PC-9 (cell line): ENCODE data around the gene KCNK2. TPM values are rescaled to one million over a fixed set of nuclear protein-coding genes. Genes with fewer than 3 reads are reported as not detected.
A peak's percentile ranks its signal among the peaks of the same experiment; 100 is the strongest.

Source experiments
- BruUV-seq: library from RNA; stranded (reverse); fragments of 400-500 nt; replicated peaks from 2 replicates; lab custom pipeline; 2021; lab: Mats Ljungman, UMichigan
- CTCF ChIA-PET: fragments of 300-600 bp; sonication (Branson Sonifier 250); formaldehyde crosslinking; loops from one replicate; lab custom pipeline; 2022; ENCODE audit warnings: antibody characterized with exemption; lab: Charles Lee
- POLR2A ChIA-PET: fragments of 300-600 bp; sonication (Branson Sonifier 250); formaldehyde crosslinking; loops from one replicate; lab custom pipeline; 2022; ENCODE audit warnings: antibody characterized with exemption; ENCODE audit not compliant: unreplicated experiment; lab: Charles Lee
- DNase-seq, 2 experiments: peaks; one replicate each; pipeline versions ENCODE4 v3.0.0 to v3.0.0-alpha.2; 2015 to 2022; ENCODE audit warnings: mixed read lengths in 1 of 2
- H2AFZ ChIP-seq: fragments of 200-600 bp; sonication (generic); 2 replicates; pipeline ENCODE4 v1.8.1; 2017; ENCODE audit warnings: antibody characterized with exemption
- H3F3A ChIP-seq: fragments of 200-600 bp; sonication (generic); 2 replicates; pipeline ENCODE4 v1.8.1; 2017; ENCODE audit warnings: antibody characterized with exemption, mild to moderate bottlenecking, low read depth; ENCODE audit not compliant: insufficient read depth
- H3K27ac ChIP-seq: fragments of 200-600 bp; sonication (generic); 2 replicates; pipeline ENCODE4 v1.6.1; 2016; ENCODE audit warnings: mixed run types
- H3K27me3 ChIP-seq: fragments of 200-600 bp; sonication (generic); 2 replicates; pipeline ENCODE4 v1.6.1; 2016; ENCODE audit warnings: low read depth, mixed run types; ENCODE audit not compliant: insufficient read depth
- H3K36me3 ChIP-seq: fragments of 200-600 bp; sonication (generic); 2 replicates; pipeline ENCODE4 v1.6.1; 2016; ENCODE audit warnings: low read depth, mixed run types
- H3K4me1 ChIP-seq: fragments of 200-600 bp; sonication (generic); replicated peaks from 2 replicates; pipeline ENCODE4 v1.6.1; 2016; ENCODE audit warnings: mixed run types; ENCODE audit not compliant: insufficient read depth
- H3K4me2 ChIP-seq: fragments of 200-600 bp; sonication (generic); 2 replicates; pipeline ENCODE4 v1.6.1; 2017; ENCODE audit warnings: mixed run types
- H3K4me3 ChIP-seq: fragments of 200-600 bp; sonication (generic); 2 replicates; pipeline ENCODE4 v1.6.1; 2016; ENCODE audit warnings: mixed run types
- H3K79me2 ChIP-seq: fragments of 200-600 bp; sonication (generic); 2 replicates; pipeline ENCODE4 v1.6.1; 2017; ENCODE audit warnings: low read depth, mixed run types
- H3K9me2 ChIP-seq: fragments of 200-600 bp; sonication (generic); 2 replicates; pipeline ENCODE4 v1.8.1; 2017; ENCODE audit warnings: mild to moderate bottlenecking; ENCODE audit not compliant: insufficient read depth
- H3K9me3 ChIP-seq: fragments of 200-600 bp; sonication (generic); 2 replicates; pipeline ENCODE4 v1.8.1; 2016; ENCODE audit warnings: low read depth; ENCODE audit not compliant: insufficient read depth
- H4K20me1 ChIP-seq: fragments of 200-600 bp; sonication (generic); 2 replicates; pipeline ENCODE4 v1.8.1; 2017; ENCODE audit not compliant: insufficient read depth
- EZH2 ChIP-seq: fragments of 200-600 bp; sonication (generic); IDR thresholded peaks from 2 replicates; pipeline ENCODE4 v1.8.0; 2017; ENCODE audit warnings: antibody characterized with exemption, low read depth
- intact Hi-C: fragments of 100-400 bp; cut with micrococcal nuclease; formaldehyde crosslinking; loops from one replicate; pipeline ENCODE4 v1.10.0; 2022; ENCODE audit not compliant: unreplicated experiment
- total RNA-seq: library from RNA; stranded (reverse); gene quantifications from 2 replicates; pipeline ENCODE4 v1.2.3, GENCODE V29; 2021
- TF ChIP-seq, protein P1 (sequence below): fragments of 200-600 bp; sonication (generic); conservative IDR thresholded peaks from 2 replicates; pipeline ENCODE4 v1.6.1; 2017; ENCODE audit warnings: mixed run types, antibody characterized with exemption, mild to moderate bottlenecking, moderate library complexity

KCNK2 gene
- total RNA-seq, 1 experiment from 2014 or later: 0.90 TPM

DNA sequence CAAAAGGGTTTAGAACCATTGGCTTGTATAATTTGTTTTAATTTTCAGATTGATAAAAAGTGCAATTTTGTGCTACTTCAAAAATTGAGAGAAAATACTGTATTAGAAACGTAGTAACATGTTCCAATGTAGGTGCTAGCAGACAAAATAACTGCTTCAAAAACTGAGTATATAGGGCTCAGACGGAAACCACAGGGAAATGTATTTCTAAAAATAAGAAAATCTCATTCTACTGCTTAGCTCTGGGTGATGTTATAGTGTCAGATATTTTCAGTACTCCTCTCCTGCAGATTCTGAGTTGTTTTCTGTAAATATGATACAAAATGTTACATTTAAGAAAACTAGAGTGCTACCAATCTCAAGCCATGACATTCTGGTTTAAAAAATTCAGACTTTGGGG lies 55.4 kb downstream of the KCNK2 start:
- H3K27me3 ChIP-seq: no peaks in the 10 kb centered on the region
- ChIA-PET POLR2A (no interaction called here), CTCF (no interaction called here)
- H3K4me1 ChIP-seq: peaks cover 14% of the 10 kb centered on the region
- H3K4me3 ChIP-seq: no peak overlapping the region
- TF ChIP-seq, protein P1, sequence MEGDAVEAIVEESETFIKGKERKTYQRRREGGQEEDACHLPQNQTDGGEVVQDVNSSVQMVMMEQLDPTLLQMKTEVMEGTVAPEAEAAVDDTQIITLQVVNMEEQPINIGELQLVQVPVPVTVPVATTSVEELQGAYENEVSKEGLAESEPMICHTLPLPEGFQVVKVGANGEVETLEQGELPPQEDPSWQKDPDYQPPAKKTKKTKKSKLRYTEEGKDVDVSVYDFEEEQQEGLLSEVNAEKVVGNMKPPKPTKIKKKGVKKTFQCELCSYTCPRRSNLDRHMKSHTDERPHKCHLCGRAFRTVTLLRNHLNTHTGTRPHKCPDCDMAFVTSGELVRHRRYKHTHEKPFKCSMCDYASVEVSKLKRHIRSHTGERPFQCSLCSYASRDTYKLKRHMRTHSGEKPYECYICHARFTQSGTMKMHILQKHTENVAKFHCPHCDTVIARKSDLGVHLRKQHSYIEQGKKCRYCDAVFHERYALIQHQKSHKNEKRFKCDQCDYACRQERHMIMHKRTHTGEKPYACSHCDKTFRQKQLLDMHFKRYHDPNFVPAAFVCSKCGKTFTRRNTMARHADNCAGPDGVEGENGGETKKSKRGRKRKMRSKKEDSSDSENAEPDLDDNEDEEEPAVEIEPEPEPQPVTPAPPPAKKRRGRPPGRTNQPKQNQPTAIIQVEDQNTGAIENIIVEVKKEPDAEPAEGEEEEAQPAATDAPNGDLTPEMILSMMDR: no peak
- TF ChIP-seq EZH2: no peak
- BruUV-seq: no TSS peak
- H3K4me2 ChIP-seq: no peak overlapping the region
- H3K79me2 ChIP-seq: no peaks in the 10 kb centered on the region
- intact Hi-C loops: no loop called here
- H3K9me3 ChIP-seq: 0 out of 2 replicates have a peak, but pooled peaks cover 4% of the 10 kb centered on the region
- H2AFZ ChIP-seq: no peak overlapping the region
- H3F3A ChIP-seq: no peaks in the 10 kb centered on the region
- H3K9me2 ChIP-seq: no peaks in the 10 kb centered on the region
- H3K36me3 ChIP-seq: no peaks in the 10 kb centered on the region
- H4K20me1 ChIP-seq: no peaks in the 10 kb centered on the region
- DNase-seq: no peak
- H3K27ac ChIP-seq: no peak overlapping the region

DNA sequence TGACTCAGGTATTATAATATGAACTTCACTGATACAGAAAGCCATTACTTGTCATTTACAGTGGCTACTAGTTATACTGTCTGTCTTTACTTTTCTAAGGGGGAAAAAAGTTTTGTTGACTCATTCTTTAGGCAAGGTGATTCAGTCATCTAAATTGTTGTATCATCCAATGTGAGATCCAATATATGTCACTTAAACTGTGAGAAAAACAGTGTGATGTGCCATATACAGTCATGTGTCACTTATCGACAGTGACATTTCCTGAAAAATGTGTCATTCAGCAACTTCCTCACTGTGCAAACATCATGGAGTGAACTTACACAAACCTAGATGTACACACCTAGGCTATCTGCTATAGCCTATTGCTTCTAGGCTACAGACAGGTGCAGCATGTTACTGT lies 57.6 kb downstream of the KCNK2 start:
- peak in 1 of 2 experiments; percentile 78 for DNase-seq
- no peaks in the 10 kb centered on the region for H3F3A ChIP-seq
- 0 out of 2 replicates have a peak, but pooled peaks cover 4% of the 10 kb centered on the region for H3K9me3 ChIP-seq
- H3K27ac ChIP-seq: peak overlapping the region; percentile 62
- H3K27me3 ChIP-seq: no peaks in the 10 kb centered on the region
- no peak for TF ChIP-seq EZH2
- TF ChIP-seq, protein P1: no peak
- H3K9me2 ChIP-seq: no peaks in the 10 kb centered on the region
- POLR2A ChIA-PET: no interaction called here
- H3K36me3 ChIP-seq: no peaks in the 10 kb centered on the region
- H3K4me2 ChIP-seq: peak overlapping the region; percentile 21; the same call in 1 of the 2 replicates
- H3K4me1 ChIP-seq: peaks cover 14% of the 10 kb centered on the region
- no peaks in the 10 kb centered on the region for H3K79me2 ChIP-seq
- intact Hi-C loops: loop anchor here (10.0 kb wide), 1 partner anchor 925 kb away; no protein-coding TSS in a partner anchor
- CTCF ChIA-PET: no interaction called here
- BruUV-seq: no TSS peak
- H3K4me3 ChIP-seq: no peak overlapping the region
- no peak overlapping the region for H2AFZ ChIP-seq
- no peaks in the 10 kb centered on the region for H4K20me1 ChIP-seq

GRCh38 chr1:215141460-215141859 lies 58.9 kb downstream of the KCNK2 start:
- DNase-seq: no peak
- Histone ChIP-seq H4K20me1 (no peaks in the 10 kb centered on the region), H3K4me2 (no peak overlapping the region), H3K79me2 (no peaks in the 10 kb centered on the region), H3K4me3 (no peak overlapping the region), H3K27ac (no peak overlapping the region), H3K9me3 (0 out of 2 replicates have a peak, but pooled peaks cover 4% of the 10 kb centered on the region), H3F3A (no peaks in the 10 kb centered on the region), H3K9me2 (no peaks in the 10 kb centered on the region), H2AFZ (no peak overlapping the region), H3K36me3 (no peaks in the 10 kb centered on the region), H3K27me3 (no peaks in the 10 kb centered on the region), H3K4me1 (peaks cover 14% of the 10 kb centered on the region)
- TF ChIP-seq, protein P1: no peak
- no peak for TF ChIP-seq EZH2
- POLR2A ChIA-PET: no interaction called here
- BruUV-seq: no TSS peak
- CTCF ChIA-PET: no interaction called here
- intact Hi-C loops: loop anchor here (10.0 kb wide), 1 partner anchor 927 kb away; no protein-coding TSS in a partner anchor
